ENCODE results near the gene ALG14.
A peak's percentile ranks its signal among the peaks of the same experiment; 100 is the strongest.
"Not testable (repeated sequence)": the region's sequence is repeated elsewhere in the genome, so short reads cannot be mapped to it uniquely, and the experiment has no call there.

Gene ALG14

GRCh38 chr1:95048317-95048716 lies 24.4 kb downstream of the ALG14 start:
- TF ChIP-seq POLR2A (IDR thresholded peaks at IDR 0.05; ENCODE audit: low read depth, low read length) (no peak), SPI1 (IDR thresholded peaks at IDR 0.05; ENCODE audit: low read depth, low read length) (no peak), POLR2AphosphoS5 (IDR thresholded peaks at IDR 0.05; ENCODE audit: low read depth, low read length) (no peak), TAF1 (IDR thresholded peaks at IDR 0.05; ENCODE audit: low read depth, low read length) (no peak), PAX5 (IDR thresholded peaks at IDR 0.05; ENCODE audit: insufficient read depth, low read length, severe bottlenecking) (no peak), POU2F2 (IDR thresholded peaks at IDR 0.05; ENCODE audit: low read depth, low read length) (no peak)
- no peak for FAIRE-seq
- DNase-seq (ENCODE audit: insufficient read length, low spot score) = no peak

- DNase-seq (ENCODE audit: insufficient read length, low spot score); FAIRE-seq: not testable (repeated sequence)
Measured at GRCh38 chr1:95047624-95048023, 25.1 kb downstream of the ALG14 start.

DNA sequence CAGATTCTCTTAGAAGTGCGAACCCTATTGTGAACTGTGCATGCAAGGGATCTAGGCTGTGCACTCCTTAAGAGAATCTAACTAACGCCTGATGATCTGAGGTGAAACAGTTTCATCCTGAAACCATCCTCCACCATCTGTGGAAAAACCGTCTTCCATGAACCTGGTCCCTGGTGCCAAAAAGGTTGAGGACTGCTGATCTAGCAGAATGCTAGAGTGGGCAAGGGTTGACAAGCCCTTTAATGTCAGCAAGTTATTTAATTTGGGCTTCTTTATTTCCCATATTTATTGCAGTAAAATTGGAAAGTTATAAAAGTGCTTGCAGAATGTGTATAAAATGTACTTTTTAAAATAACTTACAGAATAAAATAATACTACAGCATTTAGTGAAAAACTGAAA lies 26.4 kb downstream of the ALG14 start:
- no peak for DNase-seq (ENCODE audit: insufficient read length, low spot score)
- TF ChIP-seq SPI1 (IDR thresholded peaks at IDR 0.05; ENCODE audit: low read depth, low read length) (no peak), TAF1 (IDR thresholded peaks at IDR 0.05; ENCODE audit: low read depth, low read length) (no peak), POU2F2 (IDR thresholded peaks at IDR 0.05; ENCODE audit: low read depth, low read length) (no peak), PAX5 (IDR thresholded peaks at IDR 0.05; ENCODE audit: insufficient read depth, low read length, severe bottlenecking) (no peak), POLR2A (IDR thresholded peaks at IDR 0.05; ENCODE audit: low read depth, low read length) (no peak), POLR2AphosphoS5 (IDR thresholded peaks at IDR 0.05; ENCODE audit: low read depth, low read length) (no peak)
- FAIRE-seq = no peak

- TF ChIP-seq POLR2A (IDR thresholded peaks at IDR 0.05; ENCODE audit: low read depth, low read length) (no peak), TAF1 (IDR thresholded peaks at IDR 0.05; ENCODE audit: low read depth, low read length) (no peak), PAX5 (IDR thresholded peaks at IDR 0.05; ENCODE audit: insufficient read depth, low read length, severe bottlenecking) (no peak), POU2F2 (IDR thresholded peaks at IDR 0.05; ENCODE audit: low read depth, low read length) (no peak), POLR2AphosphoS5 (IDR thresholded peaks at IDR 0.05; ENCODE audit: low read depth, low read length) (no peak), SPI1 (IDR thresholded peaks at IDR 0.05; ENCODE audit: low read depth, low read length) (no peak)
- FAIRE-seq (peak; percentile 90), DNase-seq (ENCODE audit: insufficient read length, low spot score) (peak; percentile 47)
Measured at GRCh38 chr1:95043141-95043980, 29.4 kb downstream of the ALG14 start.

DNA sequence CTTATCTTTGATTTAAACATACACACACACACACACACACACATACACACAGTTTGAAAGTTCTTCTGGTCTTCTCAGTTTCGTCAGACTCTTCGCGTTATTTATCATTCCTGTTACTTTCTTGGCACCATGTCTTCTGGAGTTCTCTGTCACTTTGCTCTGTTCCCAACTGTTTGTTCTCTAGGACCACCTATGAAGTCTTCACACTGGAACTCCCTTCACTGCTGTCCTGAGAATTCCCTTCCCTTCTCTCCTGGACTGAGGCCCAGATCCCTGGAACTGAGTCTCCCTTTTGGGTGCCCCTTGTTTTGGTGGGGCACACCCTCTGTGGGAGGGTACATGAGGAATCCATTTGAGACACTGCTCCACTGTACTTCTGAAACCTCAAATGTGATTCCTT lies 30.5 kb downstream of the ALG14 start:
- FAIRE-seq (no peak), DNase-seq (ENCODE audit: insufficient read length, low spot score) (no peak)
- TF ChIP-seq SPI1 (IDR thresholded peaks at IDR 0.05; ENCODE audit: low read depth, low read length) = no peak

- DNase-seq (ENCODE audit: insufficient read length, low spot score) = peak; percentile 16
- FAIRE-seq = peak; percentile 16
- no peak for TF ChIP-seq PAX5 (IDR thresholded peaks at IDR 0.05; ENCODE audit: insufficient read depth, low read length, severe bottlenecking)
- TF ChIP-seq TAF1 (IDR thresholded peaks at IDR 0.05; ENCODE audit: low read depth, low read length) = no peak
- no peak for TF ChIP-seq SPI1 (IDR thresholded peaks at IDR 0.05; ENCODE audit: low read depth, low read length)
- no peak for TF ChIP-seq POLR2AphosphoS5 (IDR thresholded peaks at IDR 0.05; ENCODE audit: low read depth, low read length)
- TF ChIP-seq POLR2A (IDR thresholded peaks at IDR 0.05; ENCODE audit: low read depth, low read length) = no peak
- no peak for TF ChIP-seq POU2F2 (IDR thresholded peaks at IDR 0.05; ENCODE audit: low read depth, low read length)
Measured at GRCh38 chr1:95041491-95042165, 31.1 kb downstream of the ALG14 start.

GRCh38 chr1:95040032-95040525 lies 32.7 kb downstream of the ALG14 start:
- no peak for TF ChIP-seq SPI1 (IDR thresholded peaks at IDR 0.05; ENCODE audit: low read depth, low read length)
- no peak for TF ChIP-seq TAF1 (IDR thresholded peaks at IDR 0.05; ENCODE audit: low read depth, low read length)
- TF ChIP-seq POU2F2 (IDR thresholded peaks at IDR 0.05; ENCODE audit: low read depth, low read length) = no peak
- no peak for TF ChIP-seq POLR2A (IDR thresholded peaks at IDR 0.05; ENCODE audit: low read depth, low read length)
- no peak for TF ChIP-seq PAX5 (IDR thresholded peaks at IDR 0.05; ENCODE audit: insufficient read depth, low read length, severe bottlenecking)
- no peak for TF ChIP-seq POLR2AphosphoS5 (IDR thresholded peaks at IDR 0.05; ENCODE audit: low read depth, low read length)
- FAIRE-seq (no peak), DNase-seq (ENCODE audit: insufficient read length, low spot score) (no peak)

DNA sequence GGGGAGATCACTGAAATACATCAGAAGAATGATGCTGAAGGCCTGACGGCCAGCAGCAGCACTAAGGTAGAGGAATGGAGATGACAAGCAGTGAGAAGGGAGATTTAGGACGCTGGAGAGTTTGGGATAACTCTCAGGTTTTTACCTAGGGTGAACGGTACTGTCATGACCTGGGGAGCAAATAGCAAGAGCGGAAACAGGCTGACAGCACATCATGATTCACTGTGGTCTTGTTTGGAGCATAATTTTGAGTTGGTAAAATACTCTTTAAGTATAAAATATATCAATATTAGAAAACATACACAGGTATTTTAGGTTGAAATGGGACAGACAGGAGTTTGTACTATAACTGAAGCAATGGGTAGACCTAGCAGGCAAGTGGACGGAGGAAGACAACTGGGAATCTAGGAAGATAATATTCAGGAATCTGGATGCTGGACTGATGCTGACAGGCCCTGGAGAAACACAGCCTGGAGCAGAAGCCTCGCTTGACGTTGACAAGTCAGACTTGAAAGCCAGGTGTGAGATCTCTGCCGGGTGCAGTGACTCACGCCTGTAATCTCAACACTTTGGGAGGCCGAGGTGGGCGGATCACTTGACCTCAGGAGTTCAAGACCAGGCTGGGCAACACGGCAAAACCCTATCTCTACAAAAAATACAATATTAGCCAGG lies 33.3 kb downstream of the ALG14 start:
- no peak for FAIRE-seq
- DNase-seq (ENCODE audit: insufficient read length, low spot score) = no peak
- no peak for TF ChIP-seq POLR2AphosphoS5 (IDR thresholded peaks at IDR 0.05; ENCODE audit: low read depth, low read length)
- no peak for TF ChIP-seq SPI1 (IDR thresholded peaks at IDR 0.05; ENCODE audit: low read depth, low read length)

GRCh38 chr1:95035536-95035935 lies 37.2 kb downstream of the ALG14 start:
- DNase-seq (ENCODE audit: insufficient read length, low spot score) = no peak
- FAIRE-seq = no peak
- TF ChIP-seq POLR2AphosphoS5 (IDR thresholded peaks at IDR 0.05; ENCODE audit: low read depth, low read length) (no peak), POLR2A (IDR thresholded peaks at IDR 0.05; ENCODE audit: low read depth, low read length) (no peak), PAX5 (IDR thresholded peaks at IDR 0.05; ENCODE audit: insufficient read depth, low read length, severe bottlenecking) (no peak), POU2F2 (IDR thresholded peaks at IDR 0.05; ENCODE audit: low read depth, low read length) (no peak)

DNA sequence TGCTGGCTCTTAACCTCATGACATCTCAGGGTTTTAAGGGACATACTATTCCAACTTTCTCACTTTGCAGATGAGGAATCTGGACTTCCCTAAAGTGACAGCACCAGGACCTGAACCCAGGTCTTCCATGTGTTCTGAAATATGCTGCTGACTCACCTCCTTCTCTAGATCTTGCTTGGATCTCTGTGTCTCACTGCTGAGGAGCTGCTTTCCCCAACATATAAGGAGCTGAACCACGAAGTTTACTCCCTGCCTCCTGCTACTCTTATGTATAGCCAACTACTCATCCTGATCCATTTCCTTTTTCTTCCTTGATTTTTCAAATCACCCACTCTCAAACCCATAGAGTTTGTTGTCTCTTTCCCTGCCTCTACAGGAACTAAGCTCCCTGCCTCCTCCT lies 38.2 kb downstream of the ALG14 start:
- FAIRE-seq (no peak), DNase-seq (ENCODE audit: insufficient read length, low spot score) (no peak)
- no peak for TF ChIP-seq SPI1 (IDR thresholded peaks at IDR 0.05; ENCODE audit: low read depth, low read length)
- no peak for TF ChIP-seq PAX5 (IDR thresholded peaks at IDR 0.05; ENCODE audit: insufficient read depth, low read length, severe bottlenecking)
- no peak for TF ChIP-seq POU2F2 (IDR thresholded peaks at IDR 0.05; ENCODE audit: low read depth, low read length)
- TF ChIP-seq TAF1 (IDR thresholded peaks at IDR 0.05; ENCODE audit: low read depth, low read length) = no peak
- no peak for TF ChIP-seq POLR2A (IDR thresholded peaks at IDR 0.05; ENCODE audit: low read depth, low read length)
- no peak for TF ChIP-seq POLR2AphosphoS5 (IDR thresholded peaks at IDR 0.05; ENCODE audit: low read depth, low read length)

Data from GM12891 (cell line).